Forelimb muscle (tissue), 1 donor: ENCODE data around the gene GRID1. TPM values are rescaled to one million over a fixed set of nuclear protein-coding genes. Genes with fewer than 3 reads are reported as not detected.
"Not testable (repeated sequence)": the region's sequence is repeated elsewhere in the genome, so short reads cannot be mapped to it uniquely, and the experiment has no call there.

Experiments
- DNase-seq: peaks from one replicate; pipeline ENCODE4 v3.0.0-alpha.2; 2013; ENCODE audit warnings: low read depth
- polyA plus RNA-seq: library from polyadenylated mRNA; unstranded; fragments of 120-200 nt; gene quantifications from one replicate; pipeline ENCODE4 v1.2.1, GENCODE V29; 2013; ENCODE audit not compliant: insufficient read length

The GRID1 gene
- polyA plus RNA-seq, 1 donor, result 3.8 TPM

GRCh38 chr10:85724215-85724614 lies 642.4 kb downstream of the GRID1 start:
- no peak for DNase-seq

GRCh38 chr10:85720931-85721590 lies 645.5 kb downstream of the GRID1 start:
- no peak for DNase-seq

- DNase-seq, result no peak
Measured at GRCh38 chr10:85719408-85719807, 647.2 kb downstream of the GRID1 start.

- DNase-seq, result no peak
Measured at GRCh38 chr10:85713885-85714284, 652.7 kb downstream of the GRID1 start.

GRCh38 chr10:85702768-85703167 lies 663.8 kb downstream of the GRID1 start:
- no peak for DNase-seq

GRCh38 chr10:85699066-85699465 lies 667.5 kb downstream of the GRID1 start:
- not testable (repeated sequence) for DNase-seq

- no peak for DNase-seq
Measured at GRCh38 chr10:85696893-85697292, 669.7 kb downstream of the GRID1 start.

- DNase-seq, result no peak
Measured at GRCh38 chr10:85682621-85683020, 684.0 kb downstream of the GRID1 start.

- no peak for DNase-seq
Measured at GRCh38 chr10:85679710-85680109, 686.9 kb downstream of the GRID1 start.

GRCh38 chr10:85679061-85679460 lies 687.5 kb downstream of the GRID1 start:
- DNase-seq, result no peak

- DNase-seq, result no peak
Measured at GRCh38 chr10:85674851-85675250, 691.7 kb downstream of the GRID1 start.

GRCh38 chr10:85673270-85673669 lies 693.3 kb downstream of the GRID1 start:
- DNase-seq, result no peak

- no peak for DNase-seq
Measured at GRCh38 chr10:85671530-85671929, 695.1 kb downstream of the GRID1 start.

- no peak for DNase-seq
Measured at GRCh38 chr10:85668522-85668921, 698.1 kb downstream of the GRID1 start.

- DNase-seq, result no peak
Measured at GRCh38 chr10:85667638-85668233, 698.9 kb downstream of the GRID1 start.

GRCh38 chr10:85666987-85667386 lies 699.6 kb downstream of the GRID1 start:
- no peak for DNase-seq

GRCh38 chr10:85666102-85666501 lies 700.5 kb downstream of the GRID1 start:
- DNase-seq, result no peak

- DNase-seq, result no peak
Measured at GRCh38 chr10:85665681-85666080, 700.9 kb downstream of the GRID1 start.

GRCh38 chr10:85665078-85665477 lies 701.5 kb downstream of the GRID1 start:
- no peak for DNase-seq

GRCh38 chr10:85661123-85661522 lies 705.5 kb downstream of the GRID1 start:
- DNase-seq, result peak; percentile 45

GRCh38 chr10:85659331-85659730 lies 707.3 kb downstream of the GRID1 start:
- DNase-seq, result no peak

GRCh38 chr10:85658518-85658917 lies 708.1 kb downstream of the GRID1 start:
- no peak for DNase-seq

- DNase-seq, result no peak
Measured at GRCh38 chr10:85657476-85658113, 709.0 kb downstream of the GRID1 start.
